ENCODE data around the gene INPP5K. TPM values are rescaled to one million over a fixed set of nuclear protein-coding genes. Genes with fewer than 3 reads are reported as not detected.

INPP5K gene
- total and polyA plus RNA-seq, 2 donors (not counting 1 experiment from before 2014, with no cell fraction given), result 53.8 to 77.9 TPM

DNA sequence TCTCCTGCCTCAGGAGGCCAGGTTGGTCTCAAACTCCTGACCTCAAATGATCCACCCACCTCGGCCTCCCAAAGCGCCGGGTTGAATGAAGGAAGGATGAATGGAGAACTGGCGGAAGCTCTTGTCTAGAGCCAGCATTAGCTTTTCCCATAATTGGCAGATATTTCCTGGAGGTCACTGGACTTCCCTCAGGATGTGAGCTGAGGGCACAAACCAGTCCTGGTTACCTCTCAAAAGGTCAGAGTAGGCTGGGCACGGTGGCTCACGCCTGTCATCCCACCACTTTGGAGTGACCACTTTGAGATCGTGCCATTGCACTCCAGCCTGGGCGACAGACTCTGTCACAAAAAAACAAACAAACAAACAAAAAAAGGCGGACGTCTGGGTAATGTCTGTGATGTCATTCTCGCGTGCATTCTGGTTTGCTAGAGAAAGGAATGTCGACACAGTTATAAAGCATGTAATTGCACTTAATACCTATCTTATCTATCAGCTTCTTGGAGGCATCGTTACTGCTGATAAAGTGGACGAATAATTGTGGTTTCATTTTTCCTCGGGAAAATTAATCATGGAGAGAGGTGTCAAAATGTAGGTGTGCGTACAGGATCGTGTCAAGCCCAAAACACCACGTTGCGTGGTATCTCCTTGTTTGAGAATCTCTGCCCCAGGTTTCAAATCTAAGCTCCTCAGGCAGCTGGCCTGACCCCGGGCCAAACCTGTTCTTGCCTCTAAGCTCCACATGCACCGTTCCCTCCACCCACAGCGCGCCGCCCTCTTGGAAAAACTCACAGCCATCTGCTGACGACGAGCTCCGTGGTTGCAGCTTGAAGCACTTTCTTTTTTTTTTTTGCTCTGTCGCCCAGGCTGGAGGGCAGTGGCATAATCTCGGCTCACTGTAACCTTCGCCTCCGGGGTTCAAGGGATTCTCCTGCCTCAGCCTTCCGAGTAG, 54.0 kb downstream of the INPP5K start:
- ChIA-PET POLR2A (interaction anchor here (0.6 to 1.8 kb wide), 10 partner anchors 12 to 164 kb away, joined by 3 to 12 read pairs (median 6); partner anchors contain the start of genes INPP5K and YWHAE), CTCF (interaction anchor here (0.7 to 3.1 kb wide), 9 partner anchors 12 to 100 kb away, joined by 3 to 13 read pairs (median 4); partner anchors contain the start of genes INPP5K and MYO1C)
- H3K27me3 Mint-ChIP-seq, result peaks cover 4% of the 10 kb centered on the region
- H3K4me1 Mint-ChIP-seq, result peaks cover 29% of the 10 kb centered on the region
- TF ChIP-seq, protein P1, sequence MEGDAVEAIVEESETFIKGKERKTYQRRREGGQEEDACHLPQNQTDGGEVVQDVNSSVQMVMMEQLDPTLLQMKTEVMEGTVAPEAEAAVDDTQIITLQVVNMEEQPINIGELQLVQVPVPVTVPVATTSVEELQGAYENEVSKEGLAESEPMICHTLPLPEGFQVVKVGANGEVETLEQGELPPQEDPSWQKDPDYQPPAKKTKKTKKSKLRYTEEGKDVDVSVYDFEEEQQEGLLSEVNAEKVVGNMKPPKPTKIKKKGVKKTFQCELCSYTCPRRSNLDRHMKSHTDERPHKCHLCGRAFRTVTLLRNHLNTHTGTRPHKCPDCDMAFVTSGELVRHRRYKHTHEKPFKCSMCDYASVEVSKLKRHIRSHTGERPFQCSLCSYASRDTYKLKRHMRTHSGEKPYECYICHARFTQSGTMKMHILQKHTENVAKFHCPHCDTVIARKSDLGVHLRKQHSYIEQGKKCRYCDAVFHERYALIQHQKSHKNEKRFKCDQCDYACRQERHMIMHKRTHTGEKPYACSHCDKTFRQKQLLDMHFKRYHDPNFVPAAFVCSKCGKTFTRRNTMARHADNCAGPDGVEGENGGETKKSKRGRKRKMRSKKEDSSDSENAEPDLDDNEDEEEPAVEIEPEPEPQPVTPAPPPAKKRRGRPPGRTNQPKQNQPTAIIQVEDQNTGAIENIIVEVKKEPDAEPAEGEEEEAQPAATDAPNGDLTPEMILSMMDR (IDR thresholded peaks at IDR 0.05), result no peak
- no peak for TF ChIP-seq EZH2 (IDR thresholded peaks at IDR 0.05; ENCODE audit: borderline replicate concordance, insufficient read depth, low read depth, low read length, poor library complexity, severe bottlenecking)
- Histone ChIP-seq H3K27me3 (replicated peaks in 1 of 4; ENCODE audit: control extremely low read depth in 1 of 4, control insufficient read depth in 3 of 4, insufficient read depth in 4 of 4, low read length in 3 of 4) (peaks cover 0 to 2% (median 0%) of the 10 kb centered on the region in 4 experiments), H3K4me1 (ENCODE audit: control insufficient read depth in 2 of 2, insufficient read depth in 2 of 2, low read length in 2 of 2) (peaks cover 20 to 37% of the 10 kb centered on the region in 2 donors), H3K4me3 (ENCODE audit: control extremely low read depth in 1 of 5, extremely low read depth in 1 of 5, insufficient read depth in 1 of 5, low read depth in 2 of 5, low read length in 4 of 5) (peak overlapping the region in 2 of 5 experiments; percentile 4 to 30), H3K79me2 (ENCODE audit: control insufficient read depth, insufficient read depth, low read length) (no peaks in the 10 kb centered on the region), H4K20me1 (ENCODE audit: control insufficient read depth, insufficient read depth, low read length, poor library complexity, severe bottlenecking) (peaks cover 23% of the 10 kb centered on the region), H3K9ac (ENCODE audit: low read length) (peak overlapping the region; percentile 19), H3K4me2 (replicated peaks; ENCODE audit: low read depth, low read length, poor library complexity, severe bottlenecking) (peak overlapping the region; percentile 66), H3K27ac (ENCODE audit: low read length in 2 of 2) (no peak overlapping the region), H2AFZ (ENCODE audit: insufficient read depth, low read depth, low read length, poor library complexity, severe bottlenecking) (no peak overlapping the region), H3K36me3 (replicated peaks in 1 of 2; ENCODE audit: control extremely low read depth in 1 of 2, control insufficient read depth in 1 of 2, extremely low read depth in 1 of 2, insufficient read depth in 2 of 2, low read length in 1 of 2) (peaks cover 0 to 3% of the 10 kb centered on the region in 2 experiments), H3K9me3 (ENCODE audit: control extremely low read depth in 1 of 3, control insufficient read depth in 2 of 3, insufficient read depth in 1 of 3, low read length in 2 of 3) (peaks cover 0 to 8% (median 0%) of the 10 kb centered on the region in 3 donors)
- intact Hi-C loops (cut with micrococcal nuclease), result loop anchor here (1.0 kb wide), 3 partner anchors 12 to 54 kb away; partner anchors contain the start of gene INPP5K
- H3K4me3 Mint-ChIP-seq, result peak overlapping the region; percentile 76
- WGBS (ENCODE audit: insufficient coverage), result 70% methylated on average over 19 of the region's 33 CpGs
- DNase-seq (peak; percentile 24), ATAC-seq (ENCODE audit: low read depth) (no peak)
- H3K27ac Mint-ChIP-seq, result peak overlapping the region; percentile 91
- H3K9me3 Mint-ChIP-seq (ENCODE audit: insufficient read depth), result no peaks in the 10 kb centered on the region

Measured in B cell (primary cell).